HepG2 (cell line): Measurements from ENCODE around the gene ATP10A. TPM values are rescaled to one million over a fixed set of nuclear protein-coding genes. Genes with fewer than 3 reads are reported as not detected.
A peak's percentile ranks its signal among the peaks of the same experiment; 100 is the strongest.

Experiments used
- ATAC-seq: fragments of 200-7000 bp; cut with Tn5 transposase; 3 replicates; pipeline ENCODE4 v1.9.1; 2020; ENCODE audit warnings: mild to moderate bottlenecking, moderate library complexity
- BruUV-seq: library from RNA; stranded (reverse); fragments of 400-500 nt; replicated peaks from 2 replicates; lab custom pipeline; 2021; lab: Mats Ljungman, UMichigan
- CTCF ChIA-PET: fragments of 300-600 bp; formaldehyde crosslinking; extraction: SDS; loops from one replicate; lab custom pipeline; 2021; ENCODE audit warnings: low total read pairs, inconsistent platforms, low intra/inter-chr PET ratio; lab: Yijun Ruan, JAX
- POLR2A ChIA-PET: fragments of 350-600 bp; sonication (Branson Sonifier 250); formaldehyde crosslinking; loops from one replicate; lab custom pipeline; 2020; ENCODE audit warnings: antibody characterized with exemption, inconsistent platforms; lab: Yijun Ruan, JAX
- DNase-seq: peaks from one replicate; pipeline ENCODE4 v3.0.0-alpha.2; 2015; ENCODE audit warnings: low spot score
- FAIRE-seq: peaks from 3 replicates; lab custom pipeline; 2011; peaks lifted over from hg19 to GRCh38; lab: Jason Lieb, UNC
- H2AFZ ChIP-seq: one replicate; pipeline ENCODE4 v1.6.1; 2011; ENCODE audit warnings: low read length, inconsistent platforms
- H3K27ac ChIP-seq: fragments of 300-600 bp; 3 replicates; pipeline ENCODE4 v1.8.0; 2011; ENCODE audit warnings: mixed run types, mild to moderate bottlenecking, mixed read lengths, low read length, inconsistent platforms; ENCODE audit not compliant: insufficient read depth; ENCODE audit errors: extremely low read length
- H3K27me3 ChIP-seq, 2 experiments: fragments of 200-600 bp in 1 of 2; 2 replicates in 1 of 2; 3 replicates in 1 of 2; pipeline versions ENCODE4 v1.6.0 to v1.8.0; 2011; ENCODE audit warnings: low read length in 2 of 2, mild to moderate bottlenecking in 2 of 2, moderate library complexity in 2 of 2, inconsistent platforms in 1 of 2; ENCODE audit not compliant: insufficient read depth in 2 of 2, control insufficient read depth in 1 of 2
- H3K36me3 ChIP-seq, 2 experiments: fragments of 200-600 bp in 1 of 2; replicated peaks in 1 of 2; 2 replicates in 1 of 2; 3 replicates in 1 of 2; pipeline versions ENCODE4 v1.5.1 to v1.8.0; 2011; ENCODE audit warnings: low read length in 2 of 2, inconsistent platforms in 1 of 2; ENCODE audit not compliant: insufficient read depth in 2 of 2, control insufficient read depth in 1 of 2
- H3K4me1 ChIP-seq: 2 replicates; pipeline ENCODE4 v1.5.1; 2012; ENCODE audit warnings: low read length, inconsistent platforms; ENCODE audit not compliant: insufficient read depth
- H3K4me2 ChIP-seq: 2 replicates; pipeline ENCODE4 v1.6.0; 2011; ENCODE audit warnings: low read depth, low read length, inconsistent platforms
- H3K4me3 ChIP-seq, 3 experiments: fragments of 200-600 bp in 1 of 3; sonication (generic), shearing (Covaris generic) in 1 of 3; replicated peaks in 1 of 3; 2 replicates each; pipeline ENCODE4 v1.5.1; 2011 to 2016; ENCODE audit warnings: low read length in 3 of 3, inconsistent platforms in 2 of 3, low read depth in 2 of 3, mild to moderate bottlenecking in 2 of 3, control low read depth in 1 of 3, mixed read lengths in 1 of 3; ENCODE audit not compliant: insufficient read depth in 1 of 3
- H3K79me2 ChIP-seq: one replicate; pipeline ENCODE4 v1.6.1; 2011; ENCODE audit warnings: low read length, inconsistent platforms; ENCODE audit not compliant: insufficient read depth
- H3K9ac ChIP-seq: 2 replicates; pipeline ENCODE4 v1.6.0; 2011; ENCODE audit warnings: mild to moderate bottlenecking, low read depth, low read length, inconsistent platforms; ENCODE audit not compliant: insufficient read depth
- H3K9me3 ChIP-seq: 2 replicates; pipeline ENCODE4 v1.5.1; 2012; ENCODE audit warnings: mild to moderate bottlenecking, low read length
- H4K20me1 ChIP-seq: 2 replicates; pipeline ENCODE4 v1.6.0; 2011; ENCODE audit warnings: inconsistent platforms, mild to moderate bottlenecking, low read length, moderate library complexity; ENCODE audit not compliant: insufficient read depth
- CHD4 ChIP-seq: fragments of 200-600 bp; sonication (generic); IDR thresholded peaks from 2 replicates; pipeline ENCODE4 v1.7.0; 2017; ENCODE audit warnings: mild to moderate bottlenecking, low read length, borderline replicate concordance
- DBP ChIP-seq: sonication (generic); formaldehyde crosslinking; IDR thresholded peaks from 2 replicates; pipeline ENCODE4 v1.4.0; 2020; ENCODE audit warnings: missing genetic modification reagents; ENCODE audit errors: not compliant biosample characterization
- GABPA ChIP-seq, 2 experiments: IDR thresholded peaks; 2 replicates each; pipeline ENCODE4 v1.6.1; 2011 to 2016; ENCODE audit warnings: low read depth in 2 of 2, low read length in 1 of 2, missing biosample characterization in 1 of 2, missing genetic modification characterization in 1 of 2
- IRF1 ChIP-seq: sonication (generic); formaldehyde crosslinking; IDR thresholded peaks from 2 replicates; pipeline ENCODE4 v1.4.0; 2020; ENCODE audit warnings: low read depth, mild to moderate bottlenecking, missing genetic modification reagents
- MXD3 ChIP-seq: IDR thresholded peaks from 2 replicates; pipeline ENCODE4 v1.6.1; 2016; ENCODE audit warnings: mild to moderate bottlenecking, missing biosample characterization, missing genetic modification reagents
- NCOR1 ChIP-seq: fragments of 200-600 bp; sonication (generic); IDR thresholded peaks from 2 replicates; pipeline ENCODE4 v1.7.0; 2017; ENCODE audit warnings: antibody characterized with exemption, low read length, borderline replicate concordance
- NPAS2 ChIP-seq: sonication (generic); formaldehyde crosslinking; IDR thresholded peaks from 2 replicates; pipeline ENCODE4 v1.8.0; 2022; ENCODE audit warnings: mild to moderate bottlenecking, missing genetic modification reagents, borderline replicate concordance
- SIN3B ChIP-seq: fragments of 150-350 bp; IDR thresholded peaks from 2 replicates; pipeline ENCODE4 v1.6.1; 2014; ENCODE audit warnings: low read length
- SRF ChIP-seq: IDR thresholded peaks from 2 replicates; pipeline ENCODE4 v1.6.1; 2011; ENCODE audit warnings: mild to moderate bottlenecking, low read depth, low read length, moderate library complexity
- TOPORS ChIP-seq: sonication (generic); formaldehyde crosslinking; IDR thresholded peaks from 2 replicates; pipeline ENCODE4 v1.8.0; 2023; ENCODE audit warnings: mild to moderate bottlenecking, missing genetic modification reagents
- ZMAT3 ChIP-seq: sonication (generic); formaldehyde crosslinking; conservative IDR thresholded peaks from 2 replicates; pipeline ENCODE4 v1.7.0; 2021; ENCODE audit warnings: missing genetic modification reagents
- ZNF142 ChIP-seq: sonication (generic); formaldehyde crosslinking; IDR thresholded peaks from 2 replicates; pipeline ENCODE4 v1.4.0; 2020; ENCODE audit warnings: missing genetic modification reagents
- ZNF143 ChIP-seq: sonication (generic); formaldehyde crosslinking; IDR thresholded peaks from 2 replicates; pipeline ENCODE4 v1.4.0; 2020; ENCODE audit warnings: missing genetic modification reagents
- ZNF264 ChIP-seq: sonication (generic); formaldehyde crosslinking; IDR thresholded peaks from 2 replicates; pipeline ENCODE4 v1.4.0; 2020; ENCODE audit warnings: missing genetic modification reagents
- ZNF331 ChIP-seq: sonication (generic); formaldehyde crosslinking; IDR thresholded peaks from 2 replicates; pipeline ENCODE4 v1.4.0; 2020; ENCODE audit warnings: missing genetic modification reagents
- ZNF713 ChIP-seq: sonication (generic); formaldehyde crosslinking; IDR thresholded peaks from 2 replicates; pipeline ENCODE4 v1.4.0; 2020; ENCODE audit warnings: mild to moderate bottlenecking, missing genetic modification reagents
- WGBS: methylation state at CpG from one replicate; pipeline ENCODE4 v1.1.6; 2017; ENCODE audit warnings: low lambda C conversion rate; 5-methylcytosine and 5-hydroxymethylcytosine counted together
- in situ Hi-C: cut with HindIII; loops from 2 replicates; pipeline ENCODE4 v1.10.0; 2017; ENCODE audit warnings: low pct_unique_long_range_greater_than_20kb; ENCODE audit not compliant: extremely low pct_ligation_motif_present
- intact Hi-C: fragments of 100-400 bp; cut with micrococcal nuclease; formaldehyde crosslinking; loops from one replicate; pipeline ENCODE4 v1.10.0; 2022; ENCODE audit not compliant: unreplicated experiment
- polyA plus RNA-seq, 8 experiments: library from polyadenylated mRNA; depleted of rRNA in 3 of 8; stranded (reverse) in 7 of 8; unstranded in 1 of 8; fragments of >200 nt; fragmentation: Illumina TruSeq in 4 of 8; extraction: Trizol in 4 of 8; gene quantifications; 2 replicates each; pipeline versions ENCODE4 v1.2.1 to v1.2.3, GENCODE V29; 2011 to 2016; ENCODE audit warnings: low read depth in 4 of 8, missing spikeins in 1 of 8, mixed read lengths in 1 of 8; ENCODE audit not compliant: insufficient read depth in 1 of 8
- total RNA-seq, 5 experiments: library from RNA; depleted of rRNA; stranded (reverse); fragments of >200 nt; fragmentation: Illumina TruSeq; extraction: Trizol; gene quantifications; 2 replicates each; pipeline ENCODE4 v1.2.3, GENCODE V29; 2016; ENCODE audit warnings: low read depth in 1 of 5

ATP10A gene
- total and polyA plus RNA-seq, 2 of the 13 experiments (the other 11 are each of a cell fraction or from before 2014, with no cell fraction given): 0.58 to 4.2 TPM

GRCh38 chr15:25883463-25884259 is 20.5 kb upstream of the ATP10A start:
- intact Hi-C loops (no loop called here), in situ Hi-C loops (no loop called here)
- H3K4me3 ChIP-seq: no peak overlapping the region
- no TSS peak for BruUV-seq
- no peak overlapping the region; the same call in 1 of the 2 replicates for H3K4me2 ChIP-seq
- WGBS: 14% methylated on average over 6 of the region's 6 CpGs
- peaks cover 26% of the 10 kb centered on the region for H3K4me1 ChIP-seq
- H3K27me3 ChIP-seq: no peaks in the 10 kb centered on the region; a peak in 1 of 5 replicates
- FAIRE-seq (no peak), ATAC-seq (no peak; the same call in 2 of the 3 replicates), DNase-seq (peak; percentile 17)
- H3K79me2 ChIP-seq: no peaks in the 10 kb centered on the region
- H3K9ac ChIP-seq: no peak overlapping the region
- no peaks in the 10 kb centered on the region for H3K36me3 ChIP-seq
- H4K20me1 ChIP-seq: no peaks in the 10 kb centered on the region
- no peak overlapping the region for H3K27ac ChIP-seq
- POLR2A ChIA-PET: no interaction called here
- no peaks in the 10 kb centered on the region for H3K9me3 ChIP-seq
- no peak overlapping the region for H2AFZ ChIP-seq
- CTCF ChIA-PET: no interaction called here
- TF ChIP-seq SIN3B: no peak
- TF ChIP-seq CHD4: no peak
- no peak for TF ChIP-seq SRF
- TF ChIP-seq ZNF331 (CRISPR knock-in tag): no peak
- TF ChIP-seq ZMAT3 (CRISPR knock-in tag): no peak
- TF ChIP-seq ZNF264: no peak
- TF ChIP-seq MXD3 (CRISPR knock-in tag): no peak
- no peak for TF ChIP-seq GABPA (IDR thresholded peaks at IDR 0.05; ENCODE audit: low read depth, low read length)
- no peak for TF ChIP-seq GABPA (CRISPR knock-in tag; IDR thresholded peaks at IDR 0.05; ENCODE audit: low read depth)
- no peak for TF ChIP-seq ZNF143 (CRISPR knock-in tag)
- TF ChIP-seq NCOR1: no peak
- no peak for TF ChIP-seq ZNF713 (CRISPR knock-in tag)
- TF ChIP-seq NPAS2 (CRISPR knock-in tag): no peak
- no peak for TF ChIP-seq ZNF142 (CRISPR knock-in tag)
- no peak for TF ChIP-seq DBP (CRISPR knock-in tag)
- no peak for TF ChIP-seq IRF1 (CRISPR knock-in tag)
- TF ChIP-seq TOPORS (CRISPR knock-in tag): no peak
